Colonic mucosa (tissue), 4 donors: ENCODE measurements around the gene LRP4. TPM values are rescaled to one million over a fixed set of nuclear protein-coding genes. Genes with fewer than 3 reads are reported as not detected.

ENCODE experiments used
- DNase-seq: peaks from one replicate; pipeline ENCODE4 v3.0.0-alpha.2; 2020
- H3K27ac ChIP-seq: fragments of 200-600 bp; one replicate; pipeline ENCODE4 v1.8.0; 2021
- H3K27me3 ChIP-seq: fragments of 200-600 bp; one replicate; pipeline ENCODE4 v1.8.0; 2021
- H3K36me3 ChIP-seq: fragments of 200-600 bp; one replicate; pipeline ENCODE4 v1.8.0; 2021
- H3K4me1 ChIP-seq: fragments of 200-600 bp; one replicate; pipeline ENCODE4 v1.8.0; 2021; ENCODE audit warnings: mild to moderate bottlenecking
- H3K4me3 ChIP-seq: fragments of 200-600 bp; one replicate; pipeline ENCODE4 v1.8.0; 2021
- H3K9ac ChIP-seq, 2 donors: one replicate each; pipeline ENCODE4 v1.7.0; 2013; ENCODE audit warnings: control low read depth in 2 of 2, low read depth in 2 of 2, low read length in 2 of 2
- H3K9me3 ChIP-seq: fragments of 200-600 bp; one replicate; pipeline ENCODE4 v1.8.0; 2021
- CTCF ChIP-seq: fragments of 200-600 bp; IDR thresholded peaks from one replicate; pipeline ENCODE4 v1.8.0; 2022; ENCODE audit warnings: antibody characterized with exemption, mild to moderate bottlenecking
- intact Hi-C: fragments of 100-400 bp; cut with DNase I; formaldehyde crosslinking; loops from one replicate; pipeline ENCODE4 v1.14.1; 2022
- total RNA-seq, 2 donors: library from RNA; stranded (reverse); fragmentation: NEBNext Ultra II Directional in 1 of 2; extraction: Animal tissue kit (Norgen Biotek cat#: 25700) in 1 of 2; gene quantifications; one replicate each; pipeline ENCODE4 v1.2.1, GENCODE V29; 2021
- donor health status: healthy.
- donor health status: DM: no; HTN: no; CAD: no.
- donor health status: DM: no; HTN: no; CAD: no.

LRP4 gene
- total RNA-seq, 2 donors from 2014 or later, result 23.6 to 62.6 TPM

- H3K4me1 ChIP-seq, result no peaks in the 10 kb centered on the region
- H3K9me3 ChIP-seq, result no peaks in the 10 kb centered on the region
- no peak overlapping the region for H3K27ac ChIP-seq
- H3K4me3 ChIP-seq, result no peak overlapping the region
- no peak for TF ChIP-seq CTCF
- H3K27me3 ChIP-seq, result no peaks in the 10 kb centered on the region
- no peak overlapping the region for H3K9ac ChIP-seq
- peaks cover 13% of the 10 kb centered on the region for H3K36me3 ChIP-seq
- intact Hi-C loops, result no loop called here
- DNase-seq, result no peak
Measured at GRCh38 chr11:46874586-46874985, 43.8 kb downstream of the LRP4 start.

- H3K9ac ChIP-seq, result no peak overlapping the region
- H3K36me3 ChIP-seq, result no peaks in the 10 kb centered on the region
- no peak for DNase-seq
- intact Hi-C loops, result no loop called here
- no peak overlapping the region for H3K27ac ChIP-seq
- no peaks in the 10 kb centered on the region for H3K9me3 ChIP-seq
- H3K4me1 ChIP-seq, result no peaks in the 10 kb centered on the region
- H3K4me3 ChIP-seq, result no peak overlapping the region
- TF ChIP-seq CTCF, result no peak
- H3K27me3 ChIP-seq, result no peaks in the 10 kb centered on the region
Measured at GRCh38 chr11:46868912-46869311, 49.4 kb downstream of the LRP4 start.

GRCh38 chr11:46865340-46865739 is 53.0 kb downstream of the LRP4 start:
- H3K4me1 ChIP-seq, result no peaks in the 10 kb centered on the region
- no peak overlapping the region for H3K4me3 ChIP-seq
- no peaks in the 10 kb centered on the region for H3K9me3 ChIP-seq
- no peaks in the 10 kb centered on the region for H3K27me3 ChIP-seq
- no peak overlapping the region for H3K9ac ChIP-seq
- intact Hi-C loops, result no loop called here
- H3K36me3 ChIP-seq, result no peaks in the 10 kb centered on the region
- TF ChIP-seq CTCF, result no peak
- H3K27ac ChIP-seq, result no peak overlapping the region
- DNase-seq, result no peak

DNA sequence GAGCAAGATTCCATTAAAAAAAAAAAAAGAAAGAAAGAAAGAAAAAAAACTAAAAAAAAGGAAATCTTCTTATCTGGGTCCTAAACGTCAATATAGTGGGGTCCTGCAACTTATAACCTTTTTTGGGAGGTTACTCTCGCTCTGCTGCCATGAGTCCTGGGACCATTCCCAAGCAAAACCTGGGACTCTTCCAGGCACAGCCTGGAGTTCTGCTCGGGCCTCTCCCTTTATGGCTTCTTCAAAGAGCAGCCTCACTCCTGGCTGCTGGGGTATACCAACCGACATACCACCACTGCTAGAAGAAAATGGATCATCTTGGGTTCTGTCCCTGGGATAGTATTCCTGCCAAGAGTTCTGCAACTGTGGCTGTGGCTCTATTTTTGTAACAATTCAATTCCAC is 58.1 kb downstream of the LRP4 start:
- Histone ChIP-seq H3K27ac (no peak overlapping the region), H3K9ac (no peak overlapping the region), H3K36me3 (no peaks in the 10 kb centered on the region), H3K9me3 (no peaks in the 10 kb centered on the region), H3K27me3 (no peaks in the 10 kb centered on the region), H3K4me3 (no peak overlapping the region), H3K4me1 (no peaks in the 10 kb centered on the region)
- no peak for TF ChIP-seq CTCF
- intact Hi-C loops, result no loop called here
- no peak for DNase-seq

DNA sequence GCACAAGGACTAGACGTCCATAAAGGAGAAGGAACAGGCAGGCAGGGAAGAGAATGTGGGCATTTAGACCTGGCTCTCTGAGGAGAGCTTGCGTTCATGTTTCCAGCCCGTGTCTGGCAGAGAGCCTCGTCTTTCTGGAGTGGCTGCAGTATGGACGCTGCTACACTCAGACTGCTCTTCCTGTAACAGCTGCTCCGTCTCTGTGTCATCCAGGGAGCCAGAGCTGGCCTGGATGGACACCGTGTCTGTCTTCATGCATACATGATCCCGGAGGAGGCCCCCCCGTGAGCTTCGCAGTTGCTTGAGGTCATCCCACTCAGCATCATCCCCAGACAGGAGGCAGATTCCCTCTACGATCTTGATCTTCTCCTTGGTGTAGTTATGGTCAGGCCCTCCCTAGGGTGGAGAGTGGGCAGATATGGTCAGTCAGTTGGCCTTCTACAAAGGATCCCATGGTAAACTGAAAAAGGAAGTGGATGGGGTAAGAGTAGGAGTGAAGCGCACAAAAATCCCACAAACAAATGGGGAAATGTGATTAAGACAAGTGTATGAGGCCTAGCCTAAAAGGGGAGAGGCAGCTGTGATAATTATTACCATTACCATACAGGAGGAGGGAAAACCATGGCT is 59.3 kb downstream of the LRP4 start:
- Histone ChIP-seq H3K9me3 (no peaks in the 10 kb centered on the region), H3K36me3 (no peaks in the 10 kb centered on the region), H3K27ac (no peak overlapping the region), H3K27me3 (no peaks in the 10 kb centered on the region), H3K4me3 (no peak overlapping the region), H3K4me1 (no peaks in the 10 kb centered on the region), H3K9ac (no peak overlapping the region)
- no peak for TF ChIP-seq CTCF
- no peak for DNase-seq
- intact Hi-C loops, result no loop called here
